ENCODE measurements around the gene DAO.
"Not testable (repeated sequence)": the region's sequence is repeated elsewhere in the genome, so short reads cannot be mapped to it uniquely, and the experiment has no call there.

The DAO gene

GRCh38 chr12:108850854-108851573 is 28.9 kb upstream of the DAO start:
- DNase-seq, result no peak

DNA sequence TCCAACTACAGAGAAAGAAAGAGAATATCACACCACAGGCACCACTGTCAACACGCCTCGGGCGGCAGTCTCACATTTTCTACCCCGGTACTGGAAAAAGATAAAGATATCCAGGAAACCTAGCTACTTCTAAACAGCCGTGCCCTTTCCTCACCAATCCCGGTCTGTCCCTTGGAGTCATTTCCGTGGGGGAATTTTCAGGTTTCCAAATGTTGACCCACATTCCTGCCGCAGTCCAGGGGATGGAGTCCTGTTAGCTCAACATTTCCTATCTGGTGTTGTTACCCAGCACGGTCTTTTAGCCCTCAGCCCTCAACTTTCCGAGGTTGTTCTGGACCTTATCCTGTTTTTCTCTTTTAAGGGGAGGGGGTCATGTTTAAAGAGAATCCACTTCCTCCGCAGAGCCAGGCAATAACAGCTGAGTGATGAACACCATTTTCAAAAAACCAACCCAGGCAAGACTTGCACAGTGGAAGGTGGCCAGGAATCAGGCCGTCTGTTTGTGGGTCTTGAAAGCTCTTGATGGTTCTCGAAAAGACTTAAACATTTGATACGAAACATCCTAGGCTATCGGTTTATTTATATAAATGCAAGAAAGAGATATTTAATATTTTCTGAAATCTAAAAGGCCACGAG is 27.1 kb upstream of the DAO start:
- no peak for DNase-seq

DNA sequence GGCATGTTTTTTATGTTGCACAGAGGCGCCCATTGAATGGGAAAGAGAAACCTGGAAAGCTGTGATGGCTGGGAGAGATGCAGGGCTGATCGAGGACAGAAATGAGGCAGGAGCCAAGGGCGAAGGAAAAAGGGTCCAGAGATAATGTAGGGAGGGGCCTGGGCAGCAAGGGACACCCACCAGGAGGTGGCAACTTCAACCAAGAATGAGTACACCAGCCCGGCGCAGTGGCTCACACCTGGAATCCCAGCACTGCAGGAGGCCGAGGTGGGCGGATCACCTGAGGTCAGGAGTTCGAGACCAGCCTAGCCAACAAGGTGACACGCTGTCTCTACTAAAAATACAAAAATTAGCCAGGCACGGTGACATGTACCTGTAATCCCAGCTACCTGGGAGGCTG is 26.5 kb upstream of the DAO start:
- no peak for DNase-seq

- no peak for DNase-seq
These were observed 25.9 kb upstream of the DAO start for GRCh38 chr12:108853981-108854446.

DNA sequence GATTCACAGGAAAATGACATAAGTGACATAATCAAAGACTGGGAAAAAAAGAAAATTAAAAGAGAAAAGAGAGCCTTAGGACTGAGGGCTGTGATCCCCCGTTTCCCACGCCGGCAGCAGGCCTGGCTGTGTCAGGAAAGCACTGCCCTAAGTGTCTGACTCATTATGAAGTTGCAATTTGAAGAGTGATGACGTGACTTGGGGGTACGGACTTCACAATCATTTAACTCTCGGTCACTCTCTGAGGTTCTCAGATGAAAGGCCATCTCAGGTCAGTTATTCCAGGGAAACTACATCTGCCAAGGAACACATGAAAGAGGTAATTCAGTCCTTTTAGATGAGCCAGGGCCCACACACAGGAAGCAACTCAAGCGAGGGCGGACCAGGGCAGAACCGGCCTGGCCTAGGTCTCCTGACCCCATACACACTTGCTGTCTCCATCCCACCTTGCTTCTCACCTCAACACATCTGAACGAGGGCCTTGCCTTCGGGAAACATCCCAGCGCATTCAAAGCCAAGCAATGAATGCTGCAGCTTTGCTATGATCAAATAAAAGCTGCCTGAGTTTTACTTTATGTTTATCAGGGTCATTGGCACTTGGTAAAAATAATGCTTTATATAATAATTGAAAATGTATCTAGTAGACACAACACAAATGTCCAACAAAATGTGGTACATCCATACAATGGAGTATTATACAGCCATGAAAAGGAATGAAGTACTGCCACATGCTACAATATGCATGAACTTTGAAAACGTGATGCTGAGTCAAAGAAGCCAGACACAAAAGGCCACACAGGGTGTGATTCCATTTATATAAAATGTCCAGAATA is 25.2 kb upstream of the DAO start:
- DNase-seq, result peak; percentile 26

GRCh38 chr12:108855284-108856169 is 24.4 kb upstream of the DAO start:
- DNase-seq, result no peak

DNA sequence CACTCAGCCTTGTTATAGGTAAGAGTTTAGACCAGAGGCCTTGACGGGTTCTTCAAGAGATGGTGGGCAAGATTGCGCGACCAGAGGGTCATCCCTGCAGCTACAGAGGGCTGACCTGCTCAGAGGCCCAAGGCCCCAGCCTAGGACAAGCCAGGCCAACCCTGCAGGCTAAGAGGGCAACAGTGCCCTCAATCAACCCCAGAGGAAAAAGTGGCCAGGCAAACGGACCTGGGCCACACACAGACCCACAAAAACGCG is 23.8 kb upstream of the DAO start:
- DNase-seq, result no peak

- DNase-seq, result peak; percentile 13
These were observed 23.3 kb upstream of the DAO start for GRCh38 chr12:108856428-108857157.

GRCh38 chr12:108857158-108857407 is 22.8 kb upstream of the DAO start:
- no peak for DNase-seq

- no peak for DNase-seq
These were observed 21.4 kb upstream of the DAO start for GRCh38 chr12:108858311-108859074.

DNA sequence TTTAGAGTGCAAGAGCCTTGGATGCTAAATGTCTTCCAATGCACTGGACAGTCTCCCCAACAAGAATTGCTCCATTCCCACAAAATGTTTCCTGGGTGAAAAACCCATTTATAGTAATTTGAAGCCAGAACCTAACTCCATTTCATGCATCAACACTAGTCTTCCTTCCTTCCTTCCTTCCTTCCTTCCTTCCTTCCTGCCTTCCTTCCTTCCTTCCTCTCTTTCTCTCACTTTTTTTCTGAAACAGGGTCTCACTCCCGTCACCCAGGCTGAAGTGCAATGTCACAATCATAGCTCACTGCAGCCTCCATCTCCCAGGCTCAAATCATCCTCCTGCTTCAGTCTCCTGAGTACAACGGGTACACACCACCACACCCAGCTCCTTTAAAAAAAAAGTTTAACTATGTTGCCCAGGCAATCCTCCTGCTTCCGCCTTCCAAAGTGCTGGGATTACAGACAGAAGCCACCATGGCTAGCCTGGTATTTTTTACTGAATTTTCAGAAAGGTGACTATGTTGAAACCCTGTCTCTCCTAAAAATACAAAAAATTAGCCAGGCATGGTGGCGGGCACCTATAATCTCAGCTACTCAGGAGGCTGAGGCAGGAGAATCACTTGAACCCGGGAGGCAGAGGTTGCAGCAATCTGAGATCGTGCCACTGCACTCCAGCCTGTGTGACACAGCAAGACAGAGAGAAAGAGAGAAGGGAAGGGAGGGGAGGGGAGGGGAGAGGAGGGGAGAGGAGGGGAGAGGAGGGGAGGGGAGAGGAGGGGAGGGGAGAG is 20.6 kb upstream of the DAO start:
- DNase-seq, result not testable (repeated sequence)

DNA sequence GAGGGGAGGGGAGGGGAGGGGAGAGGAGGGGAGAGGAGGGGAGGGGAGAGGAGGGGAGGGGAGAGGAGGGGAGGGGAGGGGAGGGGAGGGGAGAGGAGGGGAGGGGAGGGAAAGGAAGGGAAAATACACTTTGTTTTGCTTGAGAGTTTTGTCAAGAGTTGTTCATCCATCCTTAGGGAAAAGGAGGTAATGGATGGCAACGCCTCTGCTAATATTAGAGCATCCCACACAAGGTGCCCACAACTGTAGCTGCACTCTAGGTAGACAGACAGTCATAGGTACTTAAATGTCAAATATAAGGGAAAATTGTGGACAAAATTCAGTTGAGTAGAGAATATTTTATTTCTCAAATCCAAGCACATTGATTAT is 20.0 kb upstream of the DAO start:
- DNase-seq, result no peak

DNA sequence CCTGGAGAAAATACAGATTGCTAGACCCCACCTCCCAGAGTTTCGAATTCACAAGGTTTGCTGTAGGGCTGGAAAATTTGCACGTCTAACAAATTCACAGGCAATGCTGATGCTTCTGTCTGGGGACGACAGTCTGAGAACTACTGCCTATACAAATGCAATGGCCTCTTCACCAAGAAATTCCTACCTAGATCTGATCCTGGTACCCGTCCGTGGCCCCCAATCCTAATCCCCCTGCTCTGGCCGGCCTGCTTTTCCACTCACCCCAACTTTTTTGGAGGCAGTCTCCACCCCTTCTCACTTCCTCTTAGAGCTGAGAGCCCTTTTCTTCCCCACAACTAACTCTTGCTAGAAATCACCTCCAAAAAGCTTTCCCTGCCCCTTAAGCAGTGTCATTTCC is 19.4 kb upstream of the DAO start:
- no peak for DNase-seq

DNA sequence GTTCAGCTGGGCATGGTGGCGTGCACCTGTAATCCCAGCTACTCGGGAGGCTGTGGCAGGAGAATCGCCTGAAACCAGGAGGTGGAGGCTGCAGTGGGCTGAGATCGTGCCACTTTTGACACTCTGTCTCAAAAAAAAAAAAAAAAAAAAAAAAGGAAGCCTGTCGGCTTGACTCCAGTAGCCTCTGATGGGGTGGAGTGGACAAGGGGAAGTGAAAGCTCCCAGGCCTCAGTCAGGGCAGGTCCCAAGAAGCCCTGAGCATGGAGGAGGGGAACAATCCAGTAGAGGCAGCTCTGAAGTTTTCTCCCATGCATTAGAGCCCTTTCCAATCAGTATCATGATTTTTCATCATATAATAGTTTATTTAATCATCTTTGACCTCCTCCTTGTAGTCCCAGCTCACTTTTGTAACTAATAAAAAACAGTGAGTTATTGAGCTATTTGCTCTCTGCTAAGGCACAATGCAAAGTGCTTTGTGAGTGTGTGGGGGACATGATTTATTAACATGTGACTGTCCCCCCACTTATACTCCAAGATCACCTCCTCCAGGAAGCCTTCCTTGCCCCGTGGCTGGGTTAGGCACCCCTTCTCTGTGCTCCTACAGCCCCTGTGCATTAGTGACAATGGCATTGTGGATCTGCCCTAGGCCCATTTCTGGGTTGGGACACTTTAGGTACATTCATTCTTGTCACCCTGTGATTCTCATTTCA is 17.9 kb upstream of the DAO start:
- DNase-seq, result no peak

DNA sequence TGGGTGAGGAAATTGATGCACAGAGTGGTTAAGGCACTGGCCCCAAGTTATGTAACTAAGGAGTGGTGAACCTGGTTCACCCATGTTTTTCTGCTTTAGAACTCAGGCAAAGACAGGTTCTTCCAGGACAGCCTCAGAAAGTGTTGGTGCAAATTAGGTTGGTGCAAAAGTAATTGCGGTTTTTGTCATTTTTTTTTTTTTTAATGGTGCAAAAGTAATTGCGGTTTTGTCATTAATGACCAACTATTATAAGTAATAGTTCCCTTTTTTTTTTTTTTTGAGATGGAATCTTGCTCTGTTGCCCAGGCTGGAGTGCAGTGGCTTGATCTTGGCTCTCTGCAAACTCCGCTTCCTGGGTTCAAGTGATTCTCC is 17.3 kb upstream of the DAO start:
- DNase-seq, result no peak

DNA sequence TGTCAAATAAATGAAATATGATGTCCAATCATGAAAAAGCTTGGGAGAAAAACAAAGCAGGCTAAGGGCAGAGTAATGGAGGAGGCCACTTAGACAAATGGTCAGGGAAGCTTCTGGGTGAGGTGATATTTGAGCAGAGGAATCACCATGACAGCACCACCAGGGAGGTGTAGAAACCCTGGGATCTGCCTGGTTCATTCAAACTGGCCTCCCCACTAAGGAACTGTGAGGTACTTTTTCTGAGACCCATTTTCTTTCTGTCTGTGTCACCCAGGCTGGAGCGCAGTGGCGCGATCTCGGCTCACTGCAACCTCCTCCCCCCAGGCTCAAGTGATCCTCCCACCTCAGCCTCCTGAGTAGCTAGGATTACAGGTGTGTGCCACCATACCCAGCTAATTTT is 14.7 kb upstream of the DAO start:
- no peak for DNase-seq

GRCh38 chr12:108866083-108866482 is 13.8 kb upstream of the DAO start:
- DNase-seq, result not testable (repeated sequence)

- no peak for DNase-seq
These were observed 11.1 kb upstream of the DAO start for GRCh38 chr12:108868781-108869180.

- no peak for DNase-seq
These were observed 4.6 kb upstream of the DAO start for GRCh38 chr12:108875280-108875679.

- DNase-seq, result no peak
These were observed 4.1 kb upstream of the DAO start for GRCh38 chr12:108875682-108876361.
